Activated naive CD8-positive, alpha-beta T cell treated with anti-CD3 and anti-CD28 coated beads for 36 hours (primary cell): Measurements from ENCODE around the gene PLCH1. TPM values are rescaled to one million over a fixed set of nuclear protein-coding genes. Genes with fewer than 3 reads are reported as not detected.

ENCODE experiments used
- DNase-seq: peaks from one replicate; pipeline ENCODE4 v3.0.0; 2021
- H3K27ac Mint-ChIP-seq: one replicate; pipeline ENCODE4 v1.8.0; 2022; ENCODE audit warnings: mild to moderate bottlenecking, moderate library complexity, mixed read lengths
- H3K27me3 Mint-ChIP-seq: one replicate; pipeline ENCODE4 v1.8.0; 2022; ENCODE audit warnings: mild to moderate bottlenecking, mixed read lengths
- H3K36me3 Mint-ChIP-seq: one replicate; pipeline ENCODE4 v1.8.0; 2021; ENCODE audit warnings: mild to moderate bottlenecking, mixed read lengths
- H3K4me1 Mint-ChIP-seq: one replicate; pipeline ENCODE4 v1.8.0; 2021; ENCODE audit warnings: mixed read lengths
- H3K4me3 Mint-ChIP-seq: one replicate; pipeline ENCODE4 v1.8.0; 2022; ENCODE audit warnings: mild to moderate bottlenecking, moderate library complexity, mixed read lengths
- H3K9me3 Mint-ChIP-seq: one replicate; pipeline ENCODE4 v1.8.0; 2022; ENCODE audit warnings: mixed read lengths
- total RNA-seq, 2 experiments: library from RNA; stranded (reverse); gene quantifications; one replicate each; pipeline ENCODE4 v1.2.3, GENCODE V29; 2021

PLCH1 gene
- total RNA-seq, 2 experiments from 2014 or later: 1.2 to 1.3 TPM

GRCh38 chr3:155730843-155731242 lies 14.0 kb downstream of the PLCH1 start:
- H3K9me3 Mint-ChIP-seq: no peaks in the 10 kb centered on the region
- H3K36me3 Mint-ChIP-seq: no peaks in the 10 kb centered on the region
- H3K27ac Mint-ChIP-seq: no peak overlapping the region
- no peak for DNase-seq
- H3K27me3 Mint-ChIP-seq: peaks cover 26% of the 10 kb centered on the region
- H3K4me1 Mint-ChIP-seq: no peaks in the 10 kb centered on the region
- no peak overlapping the region for H3K4me3 Mint-ChIP-seq

GRCh38 chr3:155727836-155728235 lies 17.0 kb downstream of the PLCH1 start:
- Mint-ChIP-seq H3K9me3 (no peaks in the 10 kb centered on the region), H3K27ac (no peak overlapping the region), H3K4me1 (no peaks in the 10 kb centered on the region), H3K27me3 (peaks cover 14% of the 10 kb centered on the region), H3K36me3 (no peaks in the 10 kb centered on the region), H3K4me3 (no peak overlapping the region)
- DNase-seq: no peak

- Mint-ChIP-seq H3K4me1 (no peaks in the 10 kb centered on the region), H3K4me3 (no peak overlapping the region), H3K27ac (no peak overlapping the region), H3K9me3 (peaks cover 10% of the 10 kb centered on the region), H3K36me3 (peaks cover 3% of the 10 kb centered on the region), H3K27me3 (no peaks in the 10 kb centered on the region)
- no peak for DNase-seq
These were observed 30.6 kb downstream of the PLCH1 start for GRCh38 chr3:155714295-155714718.

GRCh38 chr3:155712008-155712407 lies 32.9 kb downstream of the PLCH1 start:
- Mint-ChIP-seq H3K4me3 (no peak overlapping the region), H3K27ac (no peak overlapping the region), H3K4me1 (no peaks in the 10 kb centered on the region), H3K27me3 (no peaks in the 10 kb centered on the region), H3K9me3 (no peaks in the 10 kb centered on the region), H3K36me3 (no peaks in the 10 kb centered on the region)
- no peak for DNase-seq

- no peaks in the 10 kb centered on the region for H3K9me3 Mint-ChIP-seq
These were observed 39.9 kb downstream of the PLCH1 start for GRCh38 chr3:155704771-155705559.

GRCh38 chr3:155704061-155704460 lies 40.8 kb downstream of the PLCH1 start:
- no peak overlapping the region for H3K4me3 Mint-ChIP-seq
- H3K27me3 Mint-ChIP-seq: no peaks in the 10 kb centered on the region
- no peaks in the 10 kb centered on the region for H3K36me3 Mint-ChIP-seq
- no peak overlapping the region for H3K27ac Mint-ChIP-seq
- H3K9me3 Mint-ChIP-seq: no peaks in the 10 kb centered on the region
- DNase-seq: no peak
- H3K4me1 Mint-ChIP-seq: no peaks in the 10 kb centered on the region

More at GRCh38 chr3:155704771-155705559, 39.9 kb downstream of the PLCH1 start:
- Mint-ChIP-seq H3K27ac (no peak overlapping the region), H3K36me3 (no peaks in the 10 kb centered on the region), H3K27me3 (no peaks in the 10 kb centered on the region), H3K4me3 (no peak overlapping the region), H3K4me1 (no peaks in the 10 kb centered on the region)
- DNase-seq: no peak

- Mint-ChIP-seq H3K27me3 (no peaks in the 10 kb centered on the region), H3K4me1 (no peaks in the 10 kb centered on the region), H3K9me3 (no peaks in the 10 kb centered on the region), H3K27ac (no peak overlapping the region), H3K36me3 (no peaks in the 10 kb centered on the region), H3K4me3 (no peak overlapping the region)
- no peak for DNase-seq
These were observed 41.9 kb downstream of the PLCH1 start for GRCh38 chr3:155702745-155703591.

GRCh38 chr3:155701882-155702465 lies 42.9 kb downstream of the PLCH1 start:
- DNase-seq: no peak
- Mint-ChIP-seq H3K27ac (no peak overlapping the region), H3K4me3 (no peak overlapping the region), H3K4me1 (no peaks in the 10 kb centered on the region), H3K36me3 (no peaks in the 10 kb centered on the region), H3K9me3 (no peaks in the 10 kb centered on the region), H3K27me3 (no peaks in the 10 kb centered on the region)

GRCh38 chr3:155697542-155697941 lies 47.3 kb downstream of the PLCH1 start:
- Mint-ChIP-seq H3K27me3 (no peaks in the 10 kb centered on the region), H3K9me3 (no peaks in the 10 kb centered on the region), H3K36me3 (no peaks in the 10 kb centered on the region), H3K4me3 (no peak overlapping the region), H3K4me1 (no peaks in the 10 kb centered on the region), H3K27ac (no peak overlapping the region)
- no peak for DNase-seq

GRCh38 chr3:155690921-155691320 lies 54.0 kb downstream of the PLCH1 start:
- H3K9me3 Mint-ChIP-seq: no peaks in the 10 kb centered on the region
- no peaks in the 10 kb centered on the region for H3K4me1 Mint-ChIP-seq
- no peak for DNase-seq
- no peak overlapping the region for H3K4me3 Mint-ChIP-seq
- no peak overlapping the region for H3K27ac Mint-ChIP-seq
- H3K36me3 Mint-ChIP-seq: no peaks in the 10 kb centered on the region
- H3K27me3 Mint-ChIP-seq: peaks cover 3% of the 10 kb centered on the region

GRCh38 chr3:155688481-155688880 lies 56.4 kb downstream of the PLCH1 start:
- H3K36me3 Mint-ChIP-seq: no peaks in the 10 kb centered on the region
- DNase-seq: no peak
- H3K27me3 Mint-ChIP-seq: peaks cover 4% of the 10 kb centered on the region
- no peak overlapping the region for H3K4me3 Mint-ChIP-seq
- H3K27ac Mint-ChIP-seq: no peak overlapping the region
- H3K4me1 Mint-ChIP-seq: no peaks in the 10 kb centered on the region
- no peaks in the 10 kb centered on the region for H3K9me3 Mint-ChIP-seq

GRCh38 chr3:155683344-155683720 lies 61.5 kb downstream of the PLCH1 start:
- H3K9me3 Mint-ChIP-seq: no peaks in the 10 kb centered on the region
- H3K4me3 Mint-ChIP-seq: no peak overlapping the region
- DNase-seq: no peak
- H3K4me1 Mint-ChIP-seq: no peaks in the 10 kb centered on the region
- no peak overlapping the region for H3K27ac Mint-ChIP-seq
- no peaks in the 10 kb centered on the region for H3K36me3 Mint-ChIP-seq
- peaks cover 4% of the 10 kb centered on the region for H3K27me3 Mint-ChIP-seq

GRCh38 chr3:155682426-155683343 lies 62.2 kb downstream of the PLCH1 start:
- H3K27ac Mint-ChIP-seq: no peak overlapping the region
- H3K9me3 Mint-ChIP-seq: no peaks in the 10 kb centered on the region
- H3K4me3 Mint-ChIP-seq: no peak overlapping the region
- peaks cover 4% of the 10 kb centered on the region for H3K27me3 Mint-ChIP-seq
- H3K4me1 Mint-ChIP-seq: no peaks in the 10 kb centered on the region
- H3K36me3 Mint-ChIP-seq: no peaks in the 10 kb centered on the region
- no peak for DNase-seq

GRCh38 chr3:155676252-155676981 lies 68.5 kb downstream of the PLCH1 start:
- Mint-ChIP-seq H3K9me3 (no peaks in the 10 kb centered on the region), H3K36me3 (no peaks in the 10 kb centered on the region), H3K4me1 (no peaks in the 10 kb centered on the region), H3K4me3 (no peak overlapping the region), H3K27me3 (peaks cover 7% of the 10 kb centered on the region), H3K27ac (no peak overlapping the region)
- DNase-seq: no peak
